CD4-positive, alpha-beta T cell (primary cell): ENCODE data around the gene PTPN5. TPM values are rescaled to one million over a fixed set of nuclear protein-coding genes. Genes with fewer than 3 reads are reported as not detected.

ENCODE experiments used
- ATAC-seq: fragments of 200-7000 bp; cut with Tn5 transposase; one replicate; pipeline ENCODE4 v1.10.0; 2022; ENCODE audit warnings: mild to moderate bottlenecking; ENCODE audit not compliant: poor library complexity
- CTCF ChIA-PET: fragments of 350-600 bp; sonication (Branson Sonifier 250); formaldehyde crosslinking; loops from one replicate; lab custom pipeline; 2021; ENCODE audit warnings: antibody characterized with exemption, inconsistent platforms; lab: Charles Lee
- POLR2A ChIA-PET: fragments of 350-600 bp; sonication (Branson Sonifier 250); formaldehyde crosslinking; loops from one replicate; lab custom pipeline; 2021; ENCODE audit warnings: antibody characterized with exemption, inconsistent platforms; lab: Charles Lee
- DNase-seq, 14 experiments: peaks; one replicate each; pipeline ENCODE4 v3.0.0-alpha.2; 2013 to 2020; ENCODE audit warnings: mixed read lengths in 2 of 14
- H3K27ac ChIP-seq, 2 donors: one replicate each; pipeline versions ENCODE4 v1.5.1 to v1.7.0; 2013; ENCODE audit warnings: low read length in 2 of 2, low read depth in 1 of 2, mild to moderate bottlenecking in 1 of 2
- H3K27me3 ChIP-seq, 2 experiments: 1 replicate in 1 of 2; 2 replicates in 1 of 2; pipeline versions ENCODE4 v1.6.1 to v1.7.0; 2013; ENCODE audit warnings: low read length in 2 of 2, control low read depth in 1 of 2, mild to moderate bottlenecking in 1 of 2, moderate library complexity in 1 of 2; ENCODE audit not compliant: insufficient read depth in 2 of 2, control insufficient read depth in 1 of 2
- H3K36me3 ChIP-seq: one replicate; pipeline ENCODE4 v1.6.1; 2013; ENCODE audit warnings: low read length, control low read depth; ENCODE audit not compliant: insufficient read depth
- H3K4me1 ChIP-seq: one replicate; pipeline ENCODE4 v1.6.1; 2013; ENCODE audit warnings: low read length, control low read depth; ENCODE audit not compliant: insufficient read depth
- H3K4me3 ChIP-seq: one replicate; pipeline ENCODE4 v1.5.1; 2013; ENCODE audit warnings: mild to moderate bottlenecking, low read length, moderate library complexity
- H3K9me3 ChIP-seq, 2 experiments: 1 replicate in 1 of 2; 2 replicates in 1 of 2; pipeline versions ENCODE4 v1.6.1 to v1.7.0; 2013; ENCODE audit warnings: low read length in 2 of 2, mild to moderate bottlenecking in 2 of 2, control low read depth in 1 of 2, moderate library complexity in 1 of 2; ENCODE audit not compliant: control insufficient read depth in 1 of 2, insufficient read depth in 1 of 2
- H3K27ac Mint-ChIP-seq: one replicate; pipeline ENCODE4 v1.8.0; 2020; ENCODE audit warnings: mixed read lengths
- H3K27me3 Mint-ChIP-seq: one replicate; pipeline ENCODE4 v1.8.0; 2021; ENCODE audit warnings: mixed read lengths
- H3K36me3 Mint-ChIP-seq: one replicate; pipeline ENCODE4 v1.8.0; 2021; ENCODE audit warnings: low read depth, mixed read lengths
- H3K4me1 Mint-ChIP-seq: one replicate; pipeline ENCODE4 v1.8.0; 2021; ENCODE audit warnings: low read depth, mixed read lengths
- H3K4me3 Mint-ChIP-seq: one replicate; pipeline ENCODE4 v1.8.0; 2020; ENCODE audit warnings: mild to moderate bottlenecking, mixed read lengths
- H3K9me3 Mint-ChIP-seq: one replicate; pipeline ENCODE4 v1.8.0; 2020; ENCODE audit warnings: mixed read lengths
- CTCF ChIP-seq: fragments of 200-600 bp; IDR thresholded peaks from one replicate; pipeline ENCODE4 v1.8.0; 2022; ENCODE audit warnings: antibody characterized with exemption, mild to moderate bottlenecking
- intact Hi-C, 2 experiments: fragments of 100-400 bp; cut with DNase I in 1 of 2; cut with micrococcal nuclease in 1 of 2; formaldehyde crosslinking; loops; one replicate each; pipeline versions ENCODE4 v1.15.1 to v1.9.0; 2023 to 2025; cut with DNase I, micrococcal nuclease
- total RNA-seq, 174 experiments: library from RNA in 2 of 174; stranded (reverse) in 2 of 174; gene quantifications; one replicate each; pipeline ENCODE4 v1.2.3 and lab custom pipeline; 2021 to 2026

The PTPN5 gene
- total RNA-seq, 2 experiments from 2014 or later: not detected

GRCh38 chr11:18771266-18772035 lies 20.1 kb downstream of the PTPN5 start:
- Histone ChIP-seq H3K36me3 (no peaks in the 10 kb centered on the region), H3K27ac (no peak overlapping the region), H3K27me3 (peaks cover 0 to 3% of the 10 kb centered on the region in 2 experiments), H3K9me3 (no peaks in the 10 kb centered on the region), H3K4me1 (no peaks in the 10 kb centered on the region), H3K4me3 (no peak overlapping the region)
- DNase-seq: no peak
- H3K4me3 Mint-ChIP-seq: no peak overlapping the region
- CTCF ChIA-PET: no interaction called here
- H3K36me3 Mint-ChIP-seq: no peaks in the 10 kb centered on the region
- intact Hi-C loops: no loop called here
- ATAC-seq: no peak
- no peak overlapping the region for H3K27ac Mint-ChIP-seq
- H3K9me3 Mint-ChIP-seq: no peaks in the 10 kb centered on the region
- peaks cover 18% of the 10 kb centered on the region for H3K27me3 Mint-ChIP-seq
- POLR2A ChIA-PET: no interaction called here
- no peaks in the 10 kb centered on the region for H3K4me1 Mint-ChIP-seq
- TF ChIP-seq CTCF: no peak

GRCh38 chr11:18770479-18771125 lies 21.0 kb downstream of the PTPN5 start:
- Histone ChIP-seq H3K27ac (no peak overlapping the region), H3K9me3 (no peaks in the 10 kb centered on the region), H3K27me3 (peaks cover 0 to 3% of the 10 kb centered on the region in 2 experiments), H3K4me3 (no peak overlapping the region), H3K36me3 (no peaks in the 10 kb centered on the region), H3K4me1 (no peaks in the 10 kb centered on the region)
- Mint-ChIP-seq H3K27me3 (peaks cover 18% of the 10 kb centered on the region), H3K4me3 (no peak overlapping the region), H3K4me1 (no peaks in the 10 kb centered on the region), H3K9me3 (no peaks in the 10 kb centered on the region), H3K27ac (no peak overlapping the region), H3K36me3 (no peaks in the 10 kb centered on the region)
- ATAC-seq: no peak
- CTCF ChIA-PET: interaction anchor here (1.6 kb wide), 1 partner anchor 13 kb away, joined by 3 read pairs; no protein-coding TSS in a partner anchor
- POLR2A ChIA-PET: no interaction called here
- DNase-seq: no peak
- intact Hi-C loops: no loop called here
- TF ChIP-seq CTCF: no peak

- ATAC-seq (no peak), DNase-seq (no peak)
- Histone ChIP-seq H3K36me3 (no peaks in the 10 kb centered on the region), H3K9me3 (no peaks in the 10 kb centered on the region), H3K27me3 (peaks cover 0 to 3% of the 10 kb centered on the region in 2 experiments), H3K4me1 (no peaks in the 10 kb centered on the region), H3K27ac (no peak overlapping the region), H3K4me3 (no peak overlapping the region)
- no peaks in the 10 kb centered on the region for H3K9me3 Mint-ChIP-seq
- no peaks in the 10 kb centered on the region for H3K36me3 Mint-ChIP-seq
- no peak overlapping the region for H3K27ac Mint-ChIP-seq
- intact Hi-C loops: loop anchor here in 1 of 2 experiments (10.0 kb wide), 1 partner anchor 535 kb away; the partner anchor contains the start of gene SAA4
- POLR2A ChIA-PET: no interaction called here
- CTCF ChIA-PET: interaction anchor here (1.6 to 1.7 kb wide), 2 partner anchors 12 to 654 kb away, joined by 3 to 5 read pairs; no protein-coding TSS in a partner anchor
- H3K27me3 Mint-ChIP-seq: peaks cover 18% of the 10 kb centered on the region
- no peaks in the 10 kb centered on the region for H3K4me1 Mint-ChIP-seq
- TF ChIP-seq CTCF: no peak
- H3K4me3 Mint-ChIP-seq: no peak overlapping the region
Measured at GRCh38 chr11:18769802-18770456, 21.7 kb downstream of the PTPN5 start.
